Osteocyte (in vitro differentiated cells): ENCODE measurements around the gene LYZL4. TPM values are rescaled to one million over a fixed set of nuclear protein-coding genes. Genes with fewer than 3 reads are reported as not detected.

Source experiments
- DNase-seq: peaks from one replicate; pipeline ENCODE4 v3.0.0; 2021; ENCODE audit warnings: mixed read lengths; ENCODE audit not compliant: unreplicated experiment; ENCODE audit errors: extremely low spot score
- H3K27ac Mint-ChIP-seq: one replicate; pipeline ENCODE4 v1.8.0; 2021; ENCODE audit warnings: mild to moderate bottlenecking, mixed read lengths; ENCODE audit not compliant: unreplicated experiment
- H3K27me3 Mint-ChIP-seq: one replicate; pipeline ENCODE4 v1.8.0; 2021; ENCODE audit warnings: mixed read lengths; ENCODE audit not compliant: unreplicated experiment
- H3K36me3 Mint-ChIP-seq: one replicate; pipeline ENCODE4 v1.8.0; 2021; ENCODE audit warnings: mixed read lengths; ENCODE audit not compliant: unreplicated experiment
- H3K4me1 Mint-ChIP-seq: one replicate; pipeline ENCODE4 v1.8.0; 2021; ENCODE audit warnings: mixed read lengths; ENCODE audit not compliant: unreplicated experiment
- H3K4me3 Mint-ChIP-seq: one replicate; pipeline ENCODE4 v1.8.0; 2021; ENCODE audit warnings: mild to moderate bottlenecking, moderate library complexity, mixed read lengths; ENCODE audit not compliant: unreplicated experiment
- H3K9me3 Mint-ChIP-seq: one replicate; pipeline ENCODE4 v1.8.0; 2021; ENCODE audit warnings: mixed read lengths; ENCODE audit not compliant: unreplicated experiment
- total RNA-seq: library from RNA; stranded (reverse); gene quantifications from 2 replicates; pipeline ENCODE4 v1.2.1, GENCODE V29; 2021
- TF ChIP-seq, protein P1 (sequence below): fragments of 200-600 bp; sonication (generic); IDR thresholded peaks from 2 replicates; pipeline ENCODE4 v1.5.0; 2021; ENCODE audit warnings: antibody characterized with exemption, mild to moderate bottlenecking, moderate library complexity

Gene LYZL4
- total RNA-seq, 1 donor from 2014 or later: not detected

DNA sequence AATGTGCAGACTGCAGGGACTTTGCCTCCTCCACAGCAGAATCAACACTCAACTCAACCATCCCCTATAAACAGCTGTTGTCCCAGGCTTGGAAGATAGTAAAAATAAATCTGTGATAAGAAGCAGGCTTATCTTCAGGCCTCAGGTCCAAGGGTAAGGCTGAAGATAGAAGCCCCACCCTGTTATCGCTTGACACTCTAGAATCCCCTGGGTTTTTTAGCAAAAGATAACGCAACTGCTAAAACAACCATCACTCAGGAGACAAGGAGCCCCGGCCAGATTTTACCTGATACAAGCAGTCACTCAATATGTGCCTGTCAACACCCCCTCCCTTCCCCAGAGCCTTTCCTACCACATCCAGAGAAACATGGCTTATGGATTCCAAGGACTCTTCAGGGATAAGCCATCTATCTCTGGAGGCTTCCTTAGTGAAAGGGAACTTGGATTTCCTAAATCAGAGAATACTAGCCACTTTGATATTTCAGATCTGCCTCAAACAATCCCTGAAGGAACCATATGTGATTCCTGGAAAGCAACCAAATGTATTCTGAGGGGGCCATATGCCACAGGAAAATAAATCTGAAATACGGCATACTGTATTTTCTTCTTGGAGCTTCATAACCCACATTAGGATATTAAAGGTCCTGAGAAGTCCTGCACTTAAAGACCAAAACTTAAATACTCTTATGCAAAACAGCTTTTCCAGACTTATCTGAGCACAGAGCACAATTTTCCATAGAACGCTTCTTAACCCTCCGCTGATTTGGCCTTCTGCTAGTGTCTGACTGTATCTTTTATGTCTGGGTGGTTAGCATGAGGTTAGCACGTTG lies 60.4 kb downstream of the LYZL4 start:
- H3K9me3 Mint-ChIP-seq: peaks cover 8% of the 10 kb centered on the region
- peaks cover 6% of the 10 kb centered on the region for H3K4me1 Mint-ChIP-seq
- DNase-seq: no peak
- TF ChIP-seq, protein P1, sequence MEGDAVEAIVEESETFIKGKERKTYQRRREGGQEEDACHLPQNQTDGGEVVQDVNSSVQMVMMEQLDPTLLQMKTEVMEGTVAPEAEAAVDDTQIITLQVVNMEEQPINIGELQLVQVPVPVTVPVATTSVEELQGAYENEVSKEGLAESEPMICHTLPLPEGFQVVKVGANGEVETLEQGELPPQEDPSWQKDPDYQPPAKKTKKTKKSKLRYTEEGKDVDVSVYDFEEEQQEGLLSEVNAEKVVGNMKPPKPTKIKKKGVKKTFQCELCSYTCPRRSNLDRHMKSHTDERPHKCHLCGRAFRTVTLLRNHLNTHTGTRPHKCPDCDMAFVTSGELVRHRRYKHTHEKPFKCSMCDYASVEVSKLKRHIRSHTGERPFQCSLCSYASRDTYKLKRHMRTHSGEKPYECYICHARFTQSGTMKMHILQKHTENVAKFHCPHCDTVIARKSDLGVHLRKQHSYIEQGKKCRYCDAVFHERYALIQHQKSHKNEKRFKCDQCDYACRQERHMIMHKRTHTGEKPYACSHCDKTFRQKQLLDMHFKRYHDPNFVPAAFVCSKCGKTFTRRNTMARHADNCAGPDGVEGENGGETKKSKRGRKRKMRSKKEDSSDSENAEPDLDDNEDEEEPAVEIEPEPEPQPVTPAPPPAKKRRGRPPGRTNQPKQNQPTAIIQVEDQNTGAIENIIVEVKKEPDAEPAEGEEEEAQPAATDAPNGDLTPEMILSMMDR: no peak
- no peak overlapping the region for H3K27ac Mint-ChIP-seq
- no peaks in the 10 kb centered on the region for H3K27me3 Mint-ChIP-seq
- H3K36me3 Mint-ChIP-seq: no peaks in the 10 kb centered on the region
- no peak overlapping the region for H3K4me3 Mint-ChIP-seq

DNA sequence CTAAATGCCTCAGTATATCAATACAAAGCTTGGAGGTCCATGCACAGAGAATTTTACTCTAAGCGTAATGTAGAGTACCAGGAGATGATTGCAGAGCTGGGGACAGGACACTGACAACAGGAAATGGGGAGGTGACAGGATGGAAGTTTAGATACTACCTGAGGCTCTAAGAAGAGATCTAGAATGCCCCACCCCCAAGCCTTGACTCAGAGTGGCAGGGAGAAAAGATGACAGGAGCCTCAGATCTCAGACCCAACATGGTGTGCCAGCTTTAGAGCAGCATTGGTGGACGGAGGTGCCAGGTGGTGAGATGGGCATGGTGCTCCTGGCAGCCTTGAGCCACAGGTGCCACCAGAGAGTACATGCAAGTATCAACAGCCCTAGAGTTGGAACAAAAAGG lies 62.5 kb downstream of the LYZL4 start:
- TF ChIP-seq, protein P1: no peak
- DNase-seq: no peak
- Mint-ChIP-seq H3K9me3 (peaks cover 8% of the 10 kb centered on the region), H3K27me3 (no peaks in the 10 kb centered on the region), H3K4me1 (peaks cover 6% of the 10 kb centered on the region), H3K36me3 (no peaks in the 10 kb centered on the region), H3K4me3 (no peak overlapping the region), H3K27ac (no peak overlapping the region)

Other genes starting within 250 kb of the LYZL4 start
- not detected in 2 replicates for gene CCK, start 144.4 kb downstream of the LYZL4 start, total RNA-seq
- gene VIPR1, start 92.0 kb upstream of the LYZL4 start, total RNA-seq: 8.9 and 9.2 TPM in 2 replicates
- 56.2 and 58.4 TPM in 2 replicates for gene SEC22C, start 171.4 kb upstream of the LYZL4 start, total RNA-seq
- gene SS18L2, start 180.2 kb upstream of the LYZL4 start, total RNA-seq: 16.5 and 17.2 TPM in 2 replicates
- 65.4 and 73.7 TPM in 2 replicates for gene NKTR, start 190.1 kb upstream of the LYZL4 start, total RNA-seq
- 26.7 and 29.2 TPM in 2 replicates for gene ZBTB47, start 243.1 kb upstream of the LYZL4 start, total RNA-seq